ENCODE results near the gene ZNF302.

DNA sequence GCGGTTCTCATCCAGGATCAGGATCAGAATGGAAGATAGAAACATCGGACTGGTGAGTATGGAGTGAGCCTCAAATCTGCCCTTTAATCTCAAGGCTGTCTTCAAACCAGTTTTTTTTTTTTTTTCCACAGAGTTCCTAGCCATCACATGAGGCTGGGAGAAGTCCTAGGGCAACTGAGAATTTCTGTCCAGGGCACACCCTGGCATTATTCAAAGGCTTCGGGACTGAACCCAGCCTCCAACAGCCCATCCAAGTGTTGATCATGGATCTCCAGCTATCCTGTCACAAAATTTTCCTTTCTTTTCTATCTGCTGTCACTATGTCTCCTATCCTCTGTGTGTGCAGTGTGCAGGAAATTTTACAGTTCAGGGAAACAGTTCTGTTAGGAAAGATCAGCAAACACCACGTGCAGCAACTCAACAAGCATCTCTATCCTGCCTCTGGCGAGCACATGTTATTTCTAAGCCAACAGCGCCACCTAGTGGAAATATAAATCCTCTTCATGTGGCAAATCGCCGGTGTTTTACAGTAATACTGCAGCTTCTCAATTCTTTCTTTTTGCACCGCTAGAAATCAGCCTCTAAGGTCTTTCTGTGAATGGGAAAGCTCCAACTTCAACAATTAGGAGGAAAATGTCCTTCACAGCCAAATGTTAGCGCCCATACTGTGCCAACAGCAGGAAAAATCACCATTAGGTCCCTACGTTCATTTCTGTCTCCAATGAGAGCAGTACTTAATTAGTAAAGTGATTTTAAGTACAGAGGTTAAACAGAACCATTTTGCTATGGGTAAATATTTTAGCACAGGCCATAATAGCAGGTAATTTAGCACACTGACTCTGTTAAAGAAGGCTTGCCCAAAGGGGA is 35.1 kb downstream of the ZNF302 start:
- TF ChIP-seq POLR2A (IDR thresholded peaks at IDR 0.05) (no peak), CTCF (IDR thresholded peaks at IDR 0.05) (peak; percentile 70 to 89 (median 82))
